SK-N-SH (cell line): Measurements from ENCODE around the gene SF3A1. TPM values are rescaled to one million over a fixed set of nuclear protein-coding genes. Genes with fewer than 3 reads are reported as not detected.

ENCODE experiments used
- CTCF ChIA-PET: fragments of 300-600, 350-600 bp; formaldehyde crosslinking; extraction: SDS; loops from one replicate; lab custom pipeline; 2021; lab: Yijun Ruan, JAX
- POLR2A ChIA-PET: fragments of 350-600 bp; sonication (Branson Sonifier 250); formaldehyde crosslinking; extraction: SDS; loops from one replicate; lab custom pipeline; 2020; ENCODE audit warnings: antibody characterized with exemption, inconsistent platforms; lab: Yijun Ruan, JAX
- DNase-seq: peaks from one replicate; pipeline ENCODE4 v3.0.0; 2012
- H2AFZ ChIP-seq: fragments of 200-600 bp; sonication (generic); 2 replicates; pipeline ENCODE4 v1.8.1; 2016; ENCODE audit warnings: antibody characterized with exemption, mild to moderate bottlenecking, low read depth
- H3F3A ChIP-seq: fragments of 200-600 bp; sonication (generic); replicated peaks from 2 replicates; pipeline ENCODE3; 2016; ENCODE audit warnings: antibody characterized with exemption, mild to moderate bottlenecking; ENCODE audit not compliant: insufficient read depth
- H3K27ac ChIP-seq, 2 experiments: fragments of 200-500 bp in 1 of 2; fragments of 200-600 bp in 1 of 2; sonication (Bioruptor generic) in 1 of 2; sonication (generic), shearing (Covaris generic) in 1 of 2; 2 replicates each; pipeline versions ENCODE4 v1.5.1 to v1.6.1; 2014 to 2016; ENCODE audit warnings: low read depth in 2 of 2, inconsistent platforms in 1 of 2, low read length in 1 of 2, mild to moderate bottlenecking in 1 of 2, mixed read lengths in 1 of 2
- H3K27me3 ChIP-seq: fragments of 200-600 bp; sonication (generic), shearing (Covaris generic); 2 replicates; pipeline ENCODE4 v1.6.1; 2016; ENCODE audit warnings: mixed run types; ENCODE audit not compliant: insufficient read depth
- H3K36me3 ChIP-seq, 2 experiments: fragments of 200-500 bp in 1 of 2; fragments of 200-600 bp in 1 of 2; sonication (Bioruptor generic) in 1 of 2; sonication (generic) in 1 of 2; replicated peaks in 1 of 2; 2 replicates each; pipeline versions ENCODE3 to v1.5.1; 2014 to 2016; ENCODE audit warnings: low read length in 1 of 2, mild to moderate bottlenecking in 1 of 2; ENCODE audit not compliant: insufficient read depth in 2 of 2, control insufficient read depth in 1 of 2
- H3K4me1 ChIP-seq, 2 experiments: fragments of 200-500 bp in 1 of 2; fragments of 200-600 bp in 1 of 2; sonication (Bioruptor generic) in 1 of 2; sonication (generic), shearing (Covaris generic) in 1 of 2; 2 replicates each; pipeline versions ENCODE4 v1.5.1 to v1.6.1; 2014 to 2016; ENCODE audit warnings: low read depth in 1 of 2, low read length in 1 of 2, mixed run types in 1 of 2; ENCODE audit not compliant: insufficient read depth in 2 of 2, control insufficient read depth in 1 of 2
- H3K4me2 ChIP-seq: fragments of 200-600 bp; sonication (generic), shearing (Covaris generic); 2 replicates; pipeline ENCODE4 v1.6.1; 2017; ENCODE audit warnings: mixed run types
- H3K4me3 ChIP-seq, 2 experiments: fragments of 200-500 bp in 1 of 2; fragments of 200-600 bp in 1 of 2; sonication (Bioruptor generic) in 1 of 2; sonication (generic), shearing (Covaris generic) in 1 of 2; 2 replicates each; pipeline versions ENCODE4 v1.5.1 to v1.8.1; 2014 to 2016; ENCODE audit warnings: low read depth in 2 of 2, inconsistent platforms in 1 of 2, low read length in 1 of 2, mild to moderate bottlenecking in 1 of 2, mixed read lengths in 1 of 2, moderate library complexity in 1 of 2
- H3K79me2 ChIP-seq: fragments of 200-600 bp; sonication (generic); 2 replicates; pipeline ENCODE4 v1.8.1; 2017; ENCODE audit warnings: mild to moderate bottlenecking; ENCODE audit not compliant: insufficient read depth
- H3K9ac ChIP-seq: fragments of 200-600 bp; sonication (generic); 2 replicates; pipeline ENCODE4 v1.6.1; 2017; ENCODE audit warnings: mixed run types
- H3K9me2 ChIP-seq: fragments of 200-600 bp; sonication (generic); 2 replicates; pipeline ENCODE4 v1.6.1; 2017; ENCODE audit warnings: mixed run types
- H3K9me3 ChIP-seq: fragments of 200-600 bp; sonication (generic); 2 replicates; pipeline ENCODE4 v1.6.1; 2017; ENCODE audit warnings: mixed run types, mild to moderate bottlenecking, moderate library complexity
- H4K20me1 ChIP-seq: fragments of 200-600 bp; sonication (generic); 2 replicates; pipeline ENCODE4 v1.6.1; 2017; ENCODE audit warnings: mild to moderate bottlenecking, mixed run types; ENCODE audit not compliant: insufficient read depth
- CHD2 ChIP-seq: fragments of 150-350 bp; IDR thresholded peaks from 2 replicates; pipeline ENCODE4 v1.6.1; 2018; ENCODE audit warnings: low read length; ENCODE audit not compliant: partially characterized antibody
- FOSL2 ChIP-seq: IDR thresholded peaks from 2 replicates; pipeline ENCODE4 v1.4.0; 2012; ENCODE audit warnings: low read depth, mild to moderate bottlenecking, moderate library complexity, borderline replicate concordance
- FOXJ3 ChIP-seq: sonication (generic); formaldehyde crosslinking; IDR thresholded peaks from 2 replicates; pipeline ENCODE4 v1.5.1; 2020; ENCODE audit warnings: mild to moderate bottlenecking, missing genetic modification reagents
- FOXM1 ChIP-seq: IDR thresholded peaks from 2 replicates; pipeline ENCODE4 v1.4.0; 2012; ENCODE audit warnings: low read depth, mild to moderate bottlenecking
- GATA2 ChIP-seq: sonication (generic); formaldehyde crosslinking; IDR thresholded peaks from 2 replicates; pipeline ENCODE4 v1.5.0; 2020; ENCODE audit warnings: mild to moderate bottlenecking, missing genetic modification reagents
- NFIC ChIP-seq: IDR thresholded peaks from 2 replicates; pipeline ENCODE4 v1.4.0; 2012; ENCODE audit warnings: borderline replicate concordance
- PBX3 ChIP-seq: IDR thresholded peaks from 2 replicates; pipeline ENCODE4; 2012
- RAD21 ChIP-seq: IDR thresholded peaks from 2 replicates; pipeline ENCODE4 v1.6.1; 2012; ENCODE audit warnings: mild to moderate bottlenecking, low read length
- RFX5 ChIP-seq: IDR thresholded peaks from 2 replicates; pipeline ENCODE4 v1.6.1; 2012; ENCODE audit warnings: mild to moderate bottlenecking, improper control_type of control experiment, low read length
- RXRA ChIP-seq: IDR thresholded peaks from 2 replicates; pipeline ENCODE4 v1.4.0; 2012; ENCODE audit warnings: low read depth, mild to moderate bottlenecking, borderline replicate concordance
- TAF1 ChIP-seq: IDR thresholded peaks from 2 replicates; pipeline ENCODE4 v1.6.1; 2012; ENCODE audit warnings: low read depth, mild to moderate bottlenecking, low read length, moderate library complexity, borderline replicate concordance
- WGBS: methylation state at CpG from one replicate; pipeline ENCODE4 v1.1.6; 2017; ENCODE audit warnings: low lambda C conversion rate; 5-methylcytosine and 5-hydroxymethylcytosine counted together
- polyA plus RNA-seq, 3 experiments: library from polyadenylated mRNA; depleted of rRNA; stranded (reverse); fragments of >200 nt; gene quantifications; 2 replicates each; pipeline ENCODE4 v1.2.3, GENCODE V29; 2012
- TF ChIP-seq, protein P1 (sequence below): IDR thresholded peaks from 2 replicates; pipeline ENCODE4 v1.4.0; 2012; ENCODE audit warnings: low read depth, borderline replicate concordance
- TF ChIP-seq, protein P2 (sequence below): fragments of 150-350 bp; IDR thresholded peaks from 2 replicates; pipeline ENCODE4 v1.6.1; 2016; ENCODE audit warnings: mild to moderate bottlenecking, low read depth, low read length

SF3A1 gene
- polyA plus RNA-seq, 1 of the 3 experiments (the other 2 are of a cell fraction): 75.2 TPM

DNA sequence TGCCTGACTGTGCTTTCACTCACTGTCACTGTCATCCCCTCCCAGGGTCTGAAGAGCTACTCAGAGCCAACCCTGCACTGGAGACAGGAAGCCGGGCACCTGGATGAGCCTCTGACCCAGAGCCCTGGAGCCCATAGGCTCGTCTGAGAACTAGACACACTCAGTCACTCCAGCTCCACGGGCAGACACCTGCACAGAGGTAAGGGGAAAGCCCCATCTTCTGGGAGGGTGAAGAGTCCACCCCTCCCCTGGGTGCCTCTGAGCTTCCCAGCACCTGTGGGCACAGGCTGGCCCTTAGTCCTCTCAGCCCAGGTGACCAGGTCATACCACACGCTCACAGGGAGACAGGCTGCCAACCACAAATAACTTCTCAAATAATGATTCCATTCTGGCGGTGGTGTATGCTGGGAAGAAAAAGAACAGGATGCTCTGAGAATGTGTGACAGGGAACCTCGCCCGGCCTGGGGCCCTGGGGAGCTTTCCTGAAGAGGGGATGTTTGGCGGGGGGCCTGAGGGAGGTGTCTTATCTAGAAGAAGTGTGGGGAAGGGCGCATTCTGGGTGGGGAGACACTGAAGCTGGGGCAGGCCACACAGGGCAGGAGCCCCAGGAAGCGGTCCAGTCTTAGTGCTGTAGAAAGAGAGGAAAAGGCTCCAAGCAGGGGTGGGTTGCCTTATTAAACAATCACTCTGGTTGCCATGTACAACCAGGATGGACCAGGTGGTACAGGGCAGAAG is 5.4 kb upstream of the SF3A1 start (continued):
- TF ChIP-seq PBX3: no peak
- TF ChIP-seq, protein P1, sequence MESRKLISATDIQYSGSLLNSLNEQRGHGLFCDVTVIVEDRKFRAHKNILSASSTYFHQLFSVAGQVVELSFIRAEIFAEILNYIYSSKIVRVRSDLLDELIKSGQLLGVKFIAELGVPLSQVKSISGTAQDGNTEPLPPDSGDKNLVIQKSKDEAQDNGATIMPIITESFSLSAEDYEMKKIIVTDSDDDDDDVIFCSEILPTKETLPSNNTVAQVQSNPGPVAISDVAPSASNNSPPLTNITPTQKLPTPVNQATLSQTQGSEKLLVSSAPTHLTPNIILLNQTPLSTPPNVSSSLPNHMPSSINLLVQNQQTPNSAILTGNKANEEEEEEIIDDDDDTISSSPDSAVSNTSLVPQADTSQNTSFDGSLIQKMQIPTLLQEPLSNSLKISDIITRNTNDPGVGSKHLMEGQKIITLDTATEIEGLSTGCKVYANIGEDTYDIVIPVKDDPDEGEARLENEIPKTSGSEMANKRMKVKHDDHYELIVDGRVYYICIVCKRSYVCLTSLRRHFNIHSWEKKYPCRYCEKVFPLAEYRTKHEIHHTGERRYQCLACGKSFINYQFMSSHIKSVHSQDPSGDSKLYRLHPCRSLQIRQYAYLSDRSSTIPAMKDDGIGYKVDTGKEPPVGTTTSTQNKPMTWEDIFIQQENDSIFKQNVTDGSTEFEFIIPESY: no peak
- no peak for TF ChIP-seq FOSL2
- TF ChIP-seq, protein P2, sequence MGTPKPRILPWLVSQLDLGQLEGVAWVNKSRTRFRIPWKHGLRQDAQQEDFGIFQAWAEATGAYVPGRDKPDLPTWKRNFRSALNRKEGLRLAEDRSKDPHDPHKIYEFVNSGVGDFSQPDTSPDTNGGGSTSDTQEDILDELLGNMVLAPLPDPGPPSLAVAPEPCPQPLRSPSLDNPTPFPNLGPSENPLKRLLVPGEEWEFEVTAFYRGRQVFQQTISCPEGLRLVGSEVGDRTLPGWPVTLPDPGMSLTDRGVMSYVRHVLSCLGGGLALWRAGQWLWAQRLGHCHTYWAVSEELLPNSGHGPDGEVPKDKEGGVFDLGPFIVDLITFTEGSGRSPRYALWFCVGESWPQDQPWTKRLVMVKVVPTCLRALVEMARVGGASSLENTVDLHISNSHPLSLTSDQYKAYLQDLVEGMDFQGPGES: no peak
- TF ChIP-seq FOXJ3 (CRISPR knock-in tag): no peak
- TF ChIP-seq CHD2: no peak
- TF ChIP-seq FOXM1: no peak

- H3K79me2 ChIP-seq: peaks cover 31% of the 10 kb centered on the region
- H3K36me3 ChIP-seq: peaks cover 3 to 5% of the 10 kb centered on the region in 2 experiments
- H2AFZ ChIP-seq: no peak overlapping the region
- WGBS: 98% methylated on average over 6 of the region's 6 CpGs
- H3K4me1 ChIP-seq: peaks cover 12 to 14% of the 10 kb centered on the region in 2 experiments; a peak in 2 of 4 replicates
- no peaks in the 10 kb centered on the region for H3K9me2 ChIP-seq
- H3K27me3 ChIP-seq: no peaks in the 10 kb centered on the region
- H3K9ac ChIP-seq: no peak overlapping the region
- no peak for DNase-seq
- no peak overlapping the region for H3K4me3 ChIP-seq
- H3K9me3 ChIP-seq: no peaks in the 10 kb centered on the region
- ChIA-PET POLR2A (interaction anchor here (1.3 kb wide), 1 partner anchor 16 kb away, joined by 3 read pairs; no protein-coding TSS in a partner anchor), CTCF (interaction anchor here (0.9 to 3.2 kb wide), 5 partner anchors 12 to 72 kb away, joined by 3 to 11 read pairs (median 3); partner anchors contain the start of gene RNF215)
- no peaks in the 10 kb centered on the region for H3F3A ChIP-seq
- TF ChIP-seq RXRA (no peak), NFIC (no peak), RAD21 (no peak), TAF1 (no peak), PBX3 (no peak), FOXJ3 (CRISPR knock-in tag) (no peak), GATA2 (CRISPR knock-in tag) (no peak), RFX5 (no peak), CHD2 (no peak)
- peaks cover 28% of the 10 kb centered on the region for H4K20me1 ChIP-seq
- H3K27ac ChIP-seq: no peak overlapping the region
- H3K4me2 ChIP-seq: no peak overlapping the region
Observed at GRCh38 chr22:30358541-30358940, 1.8 kb upstream of the SF3A1 start.
